Measurements from ENCODE around the gene OLA1.

- no peak for TF ChIP-seq CTCF (IDR thresholded peaks at IDR 0.05)
- no peak for TF ChIP-seq POLR2A (IDR thresholded peaks at IDR 0.05)
Measured at GRCh38 chr2:174026122-174026845, 222.0 kb downstream of the OLA1 start.

Data from uterus (tissue), 2 donors.